Dermis microvascular lymphatic vessel endothelial cell (primary cell): ENCODE measurements around the gene EMX1. TPM values are rescaled to one million over a fixed set of nuclear protein-coding genes. Genes with fewer than 3 reads are reported as not detected.

Experiments used
- DNase-seq, 2 donors: peaks; one replicate each; pipeline versions ENCODE4 v3.0.0 to v3.0.0-alpha.2; 2010; ENCODE audit warnings: low read depth in 2 of 2
- total RNA-seq: library from RNA; depleted of rRNA; stranded (reverse); fragments of >200 nt; gene quantifications from 2 replicates; pipeline ENCODE4 v1.2.1, GENCODE V29; 2014

EMX1 gene
- total RNA-seq, 1 donor from 2014 or later, result not detected

- no peak for DNase-seq
These were observed 63.4 kb downstream of the EMX1 start for GRCh38 chr2:72980535-72981217.

DNA sequence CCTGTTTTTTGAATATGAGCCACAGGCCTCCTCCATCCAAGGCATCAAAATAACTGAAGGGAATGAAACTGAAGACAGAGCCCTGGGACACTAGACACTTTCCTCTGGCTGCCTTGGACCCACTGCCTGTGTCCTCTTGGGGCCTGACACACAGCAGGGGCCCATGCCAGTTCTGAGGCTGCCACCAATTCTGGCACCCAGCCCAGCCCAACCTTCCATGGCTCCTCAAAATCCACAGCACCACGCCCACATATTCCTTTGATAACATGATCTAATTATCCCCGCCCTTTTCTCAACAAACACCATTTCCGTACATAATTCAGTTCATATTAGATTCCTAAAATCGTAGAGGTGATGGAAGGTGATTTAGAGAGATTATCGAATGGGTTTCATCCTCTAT, 64.2 kb downstream of the EMX1 start:
- DNase-seq, result no peak

DNA sequence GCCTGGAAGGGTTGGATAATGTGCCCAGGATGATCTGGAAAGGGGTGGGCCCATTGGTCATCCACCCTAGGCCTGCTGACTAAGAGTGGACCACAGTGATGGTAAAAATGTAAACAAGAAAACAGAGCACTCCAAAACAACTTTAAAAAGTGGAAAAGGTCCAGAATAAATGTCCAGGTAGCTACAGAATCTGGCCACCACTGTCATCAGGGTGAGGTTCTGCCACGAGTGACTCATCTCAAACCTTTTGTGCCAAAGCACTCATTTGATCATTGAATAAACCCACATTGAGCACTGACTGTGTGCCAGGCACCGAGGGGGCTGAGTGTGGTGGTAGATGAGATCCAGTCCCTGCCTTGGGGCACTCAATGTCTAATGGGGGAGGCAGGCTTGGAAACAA, 64.9 kb downstream of the EMX1 start:
- DNase-seq, result no peak

DNA sequence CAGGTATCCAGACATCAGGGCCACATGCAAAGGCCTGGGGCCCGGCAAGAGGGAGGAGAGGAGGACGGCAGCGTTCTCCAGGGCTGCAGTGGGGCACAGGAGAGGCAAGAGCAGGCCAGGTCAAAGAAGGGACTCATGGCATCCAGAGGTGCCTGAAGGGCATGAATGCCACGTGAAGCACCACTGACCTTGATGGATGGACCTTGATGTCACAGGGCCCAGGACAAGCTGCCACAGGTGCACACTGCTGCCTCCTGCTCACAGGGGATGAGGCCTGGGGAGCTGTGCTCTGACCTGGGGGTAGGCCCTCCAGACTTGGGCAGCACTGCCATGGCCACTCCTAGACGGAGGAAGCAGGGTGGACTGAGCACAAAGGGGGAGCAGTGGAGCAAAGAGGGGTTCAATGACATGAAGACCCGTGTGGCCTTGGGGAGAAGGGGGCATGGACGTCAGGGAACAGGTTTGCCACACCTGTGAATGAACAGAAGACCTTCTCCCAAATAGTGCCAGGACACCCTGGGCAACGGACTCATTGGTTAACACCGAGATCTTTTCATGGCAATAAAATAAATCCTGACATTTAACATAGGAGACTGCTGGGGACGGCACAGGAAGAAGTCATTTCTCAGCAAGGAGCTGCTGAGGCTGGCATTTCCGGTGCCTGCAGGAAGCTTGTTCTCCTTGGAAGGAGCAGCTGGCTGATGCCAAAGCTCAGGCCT, 65.6 kb downstream of the EMX1 start:
- peak in 1 of 2 donors; percentile 8 for DNase-seq

DNA sequence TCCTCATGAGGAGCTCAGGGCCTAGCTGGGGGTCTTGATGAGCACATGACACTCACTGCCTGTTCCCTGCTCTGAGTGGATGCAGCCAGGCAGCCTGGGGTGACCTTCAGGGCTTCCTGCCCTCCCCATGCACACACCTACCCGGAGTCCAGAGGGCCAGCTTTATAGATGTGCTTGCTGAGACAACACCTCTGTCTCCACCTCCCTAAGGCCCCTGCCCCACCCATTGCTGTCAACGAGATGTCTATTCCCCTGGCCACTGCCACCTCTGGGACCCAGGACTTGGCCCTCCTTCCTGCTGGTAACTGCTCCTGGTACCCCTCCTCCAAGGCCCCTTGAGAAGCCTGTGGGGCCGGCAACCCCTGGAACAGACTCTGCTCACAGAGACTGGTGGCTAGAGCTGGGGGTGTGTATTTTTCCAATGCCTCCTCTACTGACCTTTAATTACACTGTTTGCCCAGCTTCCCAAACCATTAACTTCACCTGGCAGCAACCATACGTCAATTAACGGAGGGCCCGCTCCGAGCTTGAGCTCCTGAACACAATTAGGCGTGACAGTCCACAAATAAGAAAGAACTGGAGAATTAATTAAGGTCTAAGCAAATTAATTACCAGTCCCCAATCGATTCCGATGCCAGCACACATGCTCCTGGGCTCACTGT, 66.3 kb downstream of the EMX1 start:
- no peak for DNase-seq

DNA sequence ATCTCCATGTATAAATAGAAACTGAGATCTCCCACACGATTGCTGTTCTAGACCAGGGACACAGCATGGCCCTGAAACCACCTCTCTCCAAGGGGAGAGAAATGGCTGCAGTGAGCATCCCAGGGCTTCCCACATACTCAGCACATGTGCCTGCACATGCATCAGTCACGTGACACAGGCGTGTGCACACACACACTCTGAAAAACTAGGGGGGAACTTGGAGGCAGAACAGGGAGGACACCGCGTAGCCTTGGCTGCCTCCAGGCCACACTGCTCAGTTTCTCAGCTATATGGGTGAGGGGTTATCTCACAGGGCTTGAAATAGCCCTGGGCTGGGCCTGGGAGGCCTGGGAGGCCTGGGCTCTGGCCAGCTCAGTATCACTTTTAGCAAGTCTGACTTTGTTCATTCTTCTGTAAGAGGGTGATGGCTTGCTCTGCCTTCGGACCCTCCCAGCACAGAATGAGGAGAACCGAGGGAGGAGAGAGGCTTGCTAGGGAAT, 66.9 kb downstream of the EMX1 start:
- DNase-seq, result no peak

Other genes starting within 250 kb of the EMX1 start
- gene EXOC6B, start 91.5 kb upstream of the EMX1 start, total RNA-seq, result 12.1 and 18.7 TPM in 2 replicates
- 33.9 and 45.8 TPM in 2 replicates for gene SPR, start 30.1 kb upstream of the EMX1 start, total RNA-seq
- 10.1 and 16.7 TPM in 2 replicates for gene SFXN5, start 154.2 kb downstream of the EMX1 start, total RNA-seq
- gene RAB11FIP5, start 195.4 kb downstream of the EMX1 start, total RNA-seq, result 41.6 and 73.7 TPM in 2 replicates